Measurements from ENCODE around the gene BMI1.
"Not testable (repeated sequence)": the region's sequence is repeated elsewhere in the genome, so short reads cannot be mapped to it uniquely, and the experiment has no call there.

BMI1 gene

DNA sequence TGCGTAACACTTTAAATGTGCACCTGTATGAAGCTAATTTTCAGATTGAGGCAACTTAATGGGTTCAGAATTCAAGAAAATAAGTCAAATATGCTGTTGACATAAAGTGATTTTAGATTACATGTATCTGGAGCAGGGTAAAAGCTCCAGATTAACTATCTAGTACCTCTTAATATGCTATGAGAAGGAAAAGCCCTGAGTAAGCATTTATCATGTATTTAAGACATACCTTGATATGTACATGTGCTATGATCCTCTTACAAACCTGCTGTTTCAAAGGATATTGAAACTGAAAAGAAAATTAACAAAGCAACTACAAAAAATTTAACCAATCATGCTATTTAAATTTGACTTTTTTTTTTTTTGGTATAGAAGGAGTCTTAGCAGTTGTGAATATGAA, 28.9 kb downstream of the BMI1 start:
- no peak for DNase-seq
- H3K9me3 ChIP-seq (ENCODE audit: severe bottlenecking), result no peaks in the 10 kb centered on the region
- no peak for TF ChIP-seq CTCF (IDR thresholded peaks at IDR 0.05; ENCODE audit: low read depth, low read length)
- H3K4me3 ChIP-seq (ENCODE audit: low read depth, low read length), result no peak overlapping the region
- H3K36me3 ChIP-seq, result no peaks in the 10 kb centered on the region
- no peaks in the 10 kb centered on the region for H3K27me3 ChIP-seq (ENCODE audit: insufficient read depth, low read depth, severe bottlenecking)
- no peak overlapping the region for H3K27ac ChIP-seq

GRCh38 chr10:22351131-22351703, 30.3 kb downstream of the BMI1 start:
- Histone ChIP-seq H3K9me3 (ENCODE audit: severe bottlenecking) (no peaks in the 10 kb centered on the region), H3K27me3 (ENCODE audit: insufficient read depth, low read depth, severe bottlenecking) (no peaks in the 10 kb centered on the region), H3K27ac (no peak overlapping the region), H3K4me3 (ENCODE audit: low read depth, low read length) (no peak overlapping the region), H3K36me3 (no peaks in the 10 kb centered on the region)
- no peak for DNase-seq
- no peak for TF ChIP-seq CTCF (IDR thresholded peaks at IDR 0.05; ENCODE audit: low read depth, low read length)

GRCh38 chr10:22356324-22356873, 35.5 kb downstream of the BMI1 start:
- no peak overlapping the region for H3K4me3 ChIP-seq (ENCODE audit: low read depth, low read length)
- H3K27ac ChIP-seq, result no peak overlapping the region
- no peak for DNase-seq
- H3K36me3 ChIP-seq, result no peaks in the 10 kb centered on the region
- TF ChIP-seq CTCF (IDR thresholded peaks at IDR 0.05; ENCODE audit: low read depth, low read length), result no peak
- H3K9me3 ChIP-seq (ENCODE audit: severe bottlenecking), result no peaks in the 10 kb centered on the region
- no peaks in the 10 kb centered on the region for H3K27me3 ChIP-seq (ENCODE audit: insufficient read depth, low read depth, severe bottlenecking)

DNA sequence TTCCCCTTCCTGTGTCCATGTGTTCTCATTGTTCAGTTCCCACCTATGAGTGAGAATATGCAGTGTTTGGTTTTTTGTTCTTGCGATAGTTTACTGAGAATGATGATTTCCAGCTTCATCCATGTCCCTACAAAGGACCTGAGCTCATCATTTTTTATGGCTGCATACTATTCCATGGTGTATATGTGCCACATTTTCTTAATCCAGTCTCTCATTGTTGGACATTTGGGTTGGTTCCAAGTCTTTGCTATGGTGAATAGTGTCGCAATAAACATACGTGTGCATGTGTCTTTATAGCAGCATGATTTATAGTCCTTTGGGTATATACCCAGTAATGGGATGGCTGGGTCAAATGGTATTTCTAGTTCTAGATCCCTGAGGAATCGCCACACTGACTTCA, 36.9 kb downstream of the BMI1 start:
- not testable (repeated sequence) for H3K36me3 ChIP-seq; H3K4me3 ChIP-seq (ENCODE audit: low read depth, low read length); H3K27ac ChIP-seq; H3K27me3 ChIP-seq (ENCODE audit: insufficient read depth, low read depth, severe bottlenecking); H3K9me3 ChIP-seq (ENCODE audit: severe bottlenecking); DNase-seq

- no peak overlapping the region for H3K27ac ChIP-seq
- H3K36me3 ChIP-seq, result no peaks in the 10 kb centered on the region
- no peak overlapping the region for H3K4me3 ChIP-seq (ENCODE audit: low read depth, low read length)
- no peaks in the 10 kb centered on the region for H3K9me3 ChIP-seq (ENCODE audit: severe bottlenecking)
- DNase-seq, result no peak
- TF ChIP-seq CTCF (IDR thresholded peaks at IDR 0.05; ENCODE audit: low read depth, low read length), result no peak
- no peaks in the 10 kb centered on the region for H3K27me3 ChIP-seq (ENCODE audit: insufficient read depth, low read depth, severe bottlenecking)
These were observed 42.4 kb downstream of the BMI1 start for GRCh38 chr10:22363305-22363704.

DNA sequence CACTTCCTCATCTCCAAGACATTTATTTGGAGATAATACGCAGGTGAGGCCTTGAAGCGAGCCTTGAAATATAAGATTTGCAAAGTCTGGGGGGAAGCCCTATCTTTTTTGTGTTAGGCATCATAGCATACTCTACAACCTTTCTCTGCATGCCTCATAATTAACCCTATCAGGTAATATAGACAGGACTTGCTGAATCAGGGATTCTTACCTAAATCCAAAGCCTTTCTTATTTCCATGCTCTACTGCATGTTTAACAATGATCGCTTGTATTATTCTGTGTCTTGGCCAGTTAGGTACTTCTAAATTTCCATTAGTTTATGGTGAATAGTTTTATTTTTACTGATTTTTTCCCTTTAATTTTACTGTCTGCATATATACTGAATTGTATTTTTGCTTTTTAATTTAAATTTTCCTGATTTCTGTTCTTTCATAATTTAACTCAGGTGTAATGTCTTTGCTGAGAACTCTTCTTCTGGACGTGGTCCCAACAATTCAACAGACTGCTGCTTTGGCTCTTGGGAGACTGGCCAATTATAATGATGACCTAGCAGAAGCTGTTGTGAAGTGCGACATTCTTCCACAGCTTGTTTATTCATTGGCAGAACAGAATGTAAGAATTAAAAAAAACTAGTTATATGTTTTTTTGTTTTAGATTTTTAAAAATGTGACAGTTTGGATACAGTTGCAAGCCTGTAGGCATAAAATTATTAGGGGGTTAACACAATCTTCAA, 43.7 kb downstream of the BMI1 start:
- H3K36me3 ChIP-seq, result no peaks in the 10 kb centered on the region
- H3K9me3 ChIP-seq (ENCODE audit: severe bottlenecking), result no peaks in the 10 kb centered on the region
- no peak for TF ChIP-seq CTCF (IDR thresholded peaks at IDR 0.05; ENCODE audit: low read depth, low read length)
- H3K27ac ChIP-seq, result no peak overlapping the region
- no peaks in the 10 kb centered on the region for H3K27me3 ChIP-seq (ENCODE audit: insufficient read depth, low read depth, severe bottlenecking)
- no peak for DNase-seq
- no peak overlapping the region for H3K4me3 ChIP-seq (ENCODE audit: low read depth, low read length)

All from WERI-Rb-1 (cell line).